ENCODE measurements around the gene AP1S1.

Gene AP1S1

GRCh38 chr7:101172854-101173751 is 18.8 kb downstream of the AP1S1 start:
- Histone ChIP-seq H3K4me3 (ENCODE audit: low read depth, low read length) (peak overlapping the region; percentile 59), H3K4me1 (ENCODE audit: control insufficient read depth, insufficient read depth, low read length) (peaks cover 49% of the 10 kb centered on the region), H3K27ac (ENCODE audit: low read depth, low read length) (no peak overlapping the region), H3K9ac (ENCODE audit: low read length) (no peak overlapping the region), H3K27me3 (ENCODE audit: control insufficient read depth, insufficient read depth, low read length) (peaks cover 100% of the 10 kb centered on the region), H3K36me3 (ENCODE audit: control insufficient read depth, insufficient read depth, low read length) (no peaks in the 10 kb centered on the region), H3K9me3 (ENCODE audit: control insufficient read depth, insufficient read depth, low read depth, low read length) (no peaks in the 10 kb centered on the region)

- Histone ChIP-seq H3K4me3 (ENCODE audit: low read depth, low read length) (peak overlapping the region; percentile 59), H3K9ac (ENCODE audit: low read length) (peak overlapping the region; percentile 44), H3K36me3 (ENCODE audit: control insufficient read depth, insufficient read depth, low read length) (no peaks in the 10 kb centered on the region), H3K4me1 (ENCODE audit: control insufficient read depth, insufficient read depth, low read length) (peaks cover 43% of the 10 kb centered on the region), H3K27ac (ENCODE audit: low read depth, low read length) (no peak overlapping the region), H3K27me3 (ENCODE audit: control insufficient read depth, insufficient read depth, low read length) (peaks cover 100% of the 10 kb centered on the region), H3K9me3 (ENCODE audit: control insufficient read depth, insufficient read depth, low read depth, low read length) (no peaks in the 10 kb centered on the region)
These were observed 19.5 kb downstream of the AP1S1 start for GRCh38 chr7:101173752-101174244.

GRCh38 chr7:101174322-101174854 is 20.1 kb downstream of the AP1S1 start:
- Histone ChIP-seq H3K27ac (ENCODE audit: low read depth, low read length) (no peak overlapping the region), H3K9me3 (ENCODE audit: control insufficient read depth, insufficient read depth, low read depth, low read length) (no peaks in the 10 kb centered on the region), H3K27me3 (ENCODE audit: control insufficient read depth, insufficient read depth, low read length) (peaks cover 99% of the 10 kb centered on the region), H3K4me3 (ENCODE audit: low read depth, low read length) (peak overlapping the region; percentile 59), H3K4me1 (ENCODE audit: control insufficient read depth, insufficient read depth, low read length) (peaks cover 39% of the 10 kb centered on the region), H3K9ac (ENCODE audit: low read length) (peak overlapping the region; percentile 44), H3K36me3 (ENCODE audit: control insufficient read depth, insufficient read depth, low read length) (no peaks in the 10 kb centered on the region)

GRCh38 chr7:101175664-101176063 is 21.4 kb downstream of the AP1S1 start:
- H3K27me3 ChIP-seq (ENCODE audit: control insufficient read depth, insufficient read depth, low read length), result peaks cover 99% of the 10 kb centered on the region
- H3K9me3 ChIP-seq (ENCODE audit: control insufficient read depth, insufficient read depth, low read depth, low read length), result no peaks in the 10 kb centered on the region
- H3K36me3 ChIP-seq (ENCODE audit: control insufficient read depth, insufficient read depth, low read length), result no peaks in the 10 kb centered on the region
- no peak overlapping the region for H3K9ac ChIP-seq (ENCODE audit: low read length)
- H3K4me1 ChIP-seq (ENCODE audit: control insufficient read depth, insufficient read depth, low read length), result peaks cover 32% of the 10 kb centered on the region
- H3K27ac ChIP-seq (ENCODE audit: low read depth, low read length), result no peak overlapping the region
- no peak overlapping the region for H3K4me3 ChIP-seq (ENCODE audit: low read depth, low read length)

- Histone ChIP-seq H3K27ac (ENCODE audit: low read depth, low read length) (no peak overlapping the region), H3K9ac (ENCODE audit: low read length) (no peak overlapping the region), H3K9me3 (ENCODE audit: control insufficient read depth, insufficient read depth, low read depth, low read length) (no peaks in the 10 kb centered on the region), H3K27me3 (ENCODE audit: control insufficient read depth, insufficient read depth, low read length) (peaks cover 87% of the 10 kb centered on the region), H3K4me3 (ENCODE audit: low read depth, low read length) (no peak overlapping the region), H3K4me1 (ENCODE audit: control insufficient read depth, insufficient read depth, low read length) (peaks cover 14% of the 10 kb centered on the region; the same call in 1 of the 2 replicates), H3K36me3 (ENCODE audit: control insufficient read depth, insufficient read depth, low read length) (no peaks in the 10 kb centered on the region)
These were observed 23.4 kb downstream of the AP1S1 start for GRCh38 chr7:101177644-101178043.

- Histone ChIP-seq H3K36me3 (ENCODE audit: control insufficient read depth, insufficient read depth, low read length) (no peaks in the 10 kb centered on the region), H3K9me3 (ENCODE audit: control insufficient read depth, insufficient read depth, low read depth, low read length) (no peaks in the 10 kb centered on the region), H3K27ac (ENCODE audit: low read depth, low read length) (no peak overlapping the region), H3K27me3 (ENCODE audit: control insufficient read depth, insufficient read depth, low read length) (peaks cover 72% of the 10 kb centered on the region), H3K9ac (ENCODE audit: low read length) (no peak overlapping the region), H3K4me3 (ENCODE audit: low read depth, low read length) (peak overlapping the region; percentile 49), H3K4me1 (ENCODE audit: control insufficient read depth, insufficient read depth, low read length) (peaks cover 7% of the 10 kb centered on the region; the same call in 1 of the 2 replicates)
These were observed 24.8 kb downstream of the AP1S1 start for GRCh38 chr7:101179117-101179516.

GRCh38 chr7:101179713-101180112 is 25.4 kb downstream of the AP1S1 start:
- H3K4me1 ChIP-seq (ENCODE audit: control insufficient read depth, insufficient read depth, low read length), result peaks cover 7% of the 10 kb centered on the region; the same call in 1 of the 2 replicates
- peaks cover 66% of the 10 kb centered on the region for H3K27me3 ChIP-seq (ENCODE audit: control insufficient read depth, insufficient read depth, low read length)
- H3K4me3 ChIP-seq (ENCODE audit: low read depth, low read length), result peak overlapping the region; percentile 49
- H3K9ac ChIP-seq (ENCODE audit: low read length), result no peak overlapping the region
- no peaks in the 10 kb centered on the region for H3K36me3 ChIP-seq (ENCODE audit: control insufficient read depth, insufficient read depth, low read length)
- no peak overlapping the region for H3K27ac ChIP-seq (ENCODE audit: low read depth, low read length)
- no peaks in the 10 kb centered on the region for H3K9me3 ChIP-seq (ENCODE audit: control insufficient read depth, insufficient read depth, low read depth, low read length)

- peaks cover 7% of the 10 kb centered on the region; the same call in 1 of the 2 replicates for H3K4me1 ChIP-seq (ENCODE audit: control insufficient read depth, insufficient read depth, low read length)
- H3K9ac ChIP-seq (ENCODE audit: low read length), result no peak within 1 kb of the TSS
- H3K27me3 ChIP-seq (ENCODE audit: control insufficient read depth, insufficient read depth, low read length), result peaks cover 61% of the 10 kb centered on the region
- H3K27ac ChIP-seq (ENCODE audit: low read depth, low read length), result no peak within 1 kb of the TSS
- peak within 1 kb of the TSS; percentile 49 for H3K4me3 ChIP-seq (ENCODE audit: low read depth, low read length)
- H3K36me3 ChIP-seq (ENCODE audit: control insufficient read depth, insufficient read depth, low read length), result no peaks in the 10 kb centered on the region
- no peaks in the 10 kb centered on the region for H3K9me3 ChIP-seq (ENCODE audit: control insufficient read depth, insufficient read depth, low read depth, low read length)
These were observed 26.0 kb downstream of the AP1S1 start, which contains the start of gene NAT16 for GRCh38 chr7:101180130-101180755. NAT16 (minus strand) TSS chr7:101180293; CDS start chr7:101174807, 5,486 bp downstream.

- Histone ChIP-seq H3K4me3 (ENCODE audit: low read depth, low read length) (no peak overlapping the region), H3K27me3 (ENCODE audit: control insufficient read depth, insufficient read depth, low read length) (peaks cover 11% of the 10 kb centered on the region), H3K4me1 (ENCODE audit: control insufficient read depth, insufficient read depth, low read length) (peaks cover 5% of the 10 kb centered on the region; the same call in 1 of the 2 replicates), H3K9ac (ENCODE audit: low read length) (no peak overlapping the region), H3K9me3 (ENCODE audit: control insufficient read depth, insufficient read depth, low read depth, low read length) (no peaks in the 10 kb centered on the region), H3K27ac (ENCODE audit: low read depth, low read length) (no peak overlapping the region), H3K36me3 (ENCODE audit: control insufficient read depth, insufficient read depth, low read length) (no peaks in the 10 kb centered on the region)
These were observed 31.1 kb downstream of the AP1S1 start for GRCh38 chr7:101185258-101185839.

- no peaks in the 10 kb centered on the region for H3K9me3 ChIP-seq (ENCODE audit: control insufficient read depth, insufficient read depth, low read depth, low read length)
- no peak overlapping the region for H3K4me3 ChIP-seq (ENCODE audit: low read depth, low read length)
- peaks cover 3% of the 10 kb centered on the region; the same call in 1 of the 2 replicates for H3K27me3 ChIP-seq (ENCODE audit: control insufficient read depth, insufficient read depth, low read length)
- H3K27ac ChIP-seq (ENCODE audit: low read depth, low read length), result no peak overlapping the region
- H3K36me3 ChIP-seq (ENCODE audit: control insufficient read depth, insufficient read depth, low read length), result no peaks in the 10 kb centered on the region
- H3K9ac ChIP-seq (ENCODE audit: low read length), result no peak overlapping the region
- no peaks in the 10 kb centered on the region for H3K4me1 ChIP-seq (ENCODE audit: control insufficient read depth, insufficient read depth, low read length)
These were observed 31.9 kb downstream of the AP1S1 start for GRCh38 chr7:101186194-101186593.
